SH-SY5Y (cell line): ENCODE measurements around the gene FLT3.

Experiments
- GATA2 ChIP-seq: IDR thresholded peaks from 2 replicates; pipeline ENCODE4 v1.6.1; 2011; ENCODE audit warnings: mild to moderate bottlenecking, low read depth, low read length
- GATA3 ChIP-seq: IDR thresholded peaks from 2 replicates; pipeline ENCODE4 v1.6.1; 2011; ENCODE audit warnings: low read depth, mild to moderate bottlenecking, low read length, moderate library complexity

- TF ChIP-seq GATA2 (no peak), GATA3 (no peak)
Observed at GRCh38 chr13:27960362-27961226, 139.8 kb downstream of the FLT3 start.
